Measurements from ENCODE around the gene UBALD1.

GRCh38 chr16:4594433-4595410 is 20.0 kb downstream of the UBALD1 start:
- TF ChIP-seq CTCF (conservative IDR thresholded peaks at IDR 0.05; ENCODE audit: low read depth, low read length) = no peak
- no peak for TF ChIP-seq EZH2 (IDR thresholded peaks at IDR 0.05; ENCODE audit: low read length, unreplicated experiment)
